ENCODE results near the gene ABCA8. TPM values are rescaled to one million over a fixed set of nuclear protein-coding genes. Genes with fewer than 3 reads are reported as not detected.

The ABCA8 gene
- total RNA-seq, 1 donor from 2014 or later = 38.3 TPM

- no peaks in the 10 kb centered on the region for H3K9me3 ChIP-seq
- no peaks in the 10 kb centered on the region for H3K4me1 ChIP-seq
- H3K27ac ChIP-seq = no peak overlapping the region
- intact Hi-C loops (cut with DNase I) = no loop called here
- H3K27me3 ChIP-seq (ENCODE audit: low read depth) = no peaks in the 10 kb centered on the region
- DNase-seq = no peak
- no peak for TF ChIP-seq CTCF (IDR thresholded peaks at IDR 0.05)
- ATAC-seq = no peak
- no peaks in the 10 kb centered on the region for H3K36me3 ChIP-seq
- H3K4me3 ChIP-seq = no peak overlapping the region
Measured at GRCh38 chr17:68867759-68868516, 87.3 kb downstream of the ABCA8 start.

- DNase-seq = no peak
- TF ChIP-seq CTCF (IDR thresholded peaks at IDR 0.05) = no peak
- Histone ChIP-seq H3K27ac (no peak overlapping the region), H3K27me3 (ENCODE audit: low read depth) (no peaks in the 10 kb centered on the region), H3K36me3 (no peaks in the 10 kb centered on the region), H3K4me3 (no peak overlapping the region), H3K9me3 (no peaks in the 10 kb centered on the region), H3K4me1 (no peaks in the 10 kb centered on the region)
- intact Hi-C loops (cut with DNase I) = no loop called here
- ATAC-seq = no peak
Measured at GRCh38 chr17:68865584-68865983, 89.6 kb downstream of the ABCA8 start.

GRCh38 chr17:68863091-68863652 lies 92.0 kb downstream of the ABCA8 start:
- Histone ChIP-seq H3K27ac (no peak overlapping the region), H3K4me3 (no peak overlapping the region), H3K27me3 (ENCODE audit: low read depth) (no peaks in the 10 kb centered on the region), H3K36me3 (no peaks in the 10 kb centered on the region), H3K9me3 (no peaks in the 10 kb centered on the region), H3K4me1 (no peaks in the 10 kb centered on the region)
- DNase-seq (no peak), ATAC-seq (no peak)
- no peak for TF ChIP-seq CTCF (IDR thresholded peaks at IDR 0.05)
- intact Hi-C loops (cut with DNase I) = no loop called here

GRCh38 chr17:68861602-68862001 lies 93.6 kb downstream of the ABCA8 start:
- H3K27me3 ChIP-seq (ENCODE audit: low read depth) = no peaks in the 10 kb centered on the region
- no peaks in the 10 kb centered on the region for H3K4me1 ChIP-seq
- ATAC-seq = peak in 1 of 2 donors; percentile 57
- no peak overlapping the region for H3K27ac ChIP-seq
- H3K4me3 ChIP-seq = no peak overlapping the region
- TF ChIP-seq CTCF (IDR thresholded peaks at IDR 0.05) = no peak
- H3K9me3 ChIP-seq = no peaks in the 10 kb centered on the region
- intact Hi-C loops (cut with DNase I) = no loop called here
- H3K36me3 ChIP-seq = no peaks in the 10 kb centered on the region
- DNase-seq = no peak

- intact Hi-C loops (cut with DNase I) = no loop called here
- Histone ChIP-seq H3K4me1 (no peaks in the 10 kb centered on the region), H3K9me3 (no peaks in the 10 kb centered on the region), H3K36me3 (no peaks in the 10 kb centered on the region), H3K27ac (no peak overlapping the region), H3K27me3 (ENCODE audit: low read depth) (no peaks in the 10 kb centered on the region), H3K4me3 (no peak overlapping the region)
- ATAC-seq = no peak
- no peak for DNase-seq
- TF ChIP-seq CTCF (IDR thresholded peaks at IDR 0.05) = no peak
Measured at GRCh38 chr17:68860941-68861340, 94.3 kb downstream of the ABCA8 start.

Data from lower lobe of right lung (tissue), 2 donors.